ENCODE results near the gene COQ7.

Gene COQ7

GRCh38 chr16:19086322-19087199 is 19.1 kb downstream of the COQ7 start:
- DNase-seq (ENCODE audit: low spot score): peak; percentile 94

GRCh38 chr16:19088341-19088916 is 21.0 kb downstream of the COQ7 start:
- no peak for DNase-seq (ENCODE audit: low spot score)

GRCh38 chr16:19089410-19089955 is 22.1 kb downstream of the COQ7 start:
- DNase-seq (ENCODE audit: low spot score): no peak

- DNase-seq (ENCODE audit: low spot score): no peak
Observed at GRCh38 chr16:19090916-19091315, 23.5 kb downstream of the COQ7 start.

- DNase-seq (ENCODE audit: low spot score): no peak
Observed at GRCh38 chr16:19092653-19093410, 25.4 kb downstream of the COQ7 start.

- no peak for DNase-seq (ENCODE audit: low spot score)
Observed at GRCh38 chr16:19093631-19094541, 26.5 kb downstream of the COQ7 start.

- no peak for DNase-seq (ENCODE audit: low spot score)
Observed at GRCh38 chr16:19094542-19095365, 27.3 kb downstream of the COQ7 start.

GRCh38 chr16:19095654-19096053 is 28.2 kb downstream of the COQ7 start:
- no peak for DNase-seq (ENCODE audit: low spot score)

- no peak for DNase-seq (ENCODE audit: low spot score)
Observed at GRCh38 chr16:19098173-19098572, 30.8 kb downstream of the COQ7 start.

GRCh38 chr16:19102187-19102872 is 34.9 kb downstream of the COQ7 start:
- no peak for DNase-seq (ENCODE audit: low spot score)

- no peak for DNase-seq (ENCODE audit: low spot score)
Observed at GRCh38 chr16:19104607-19105006, 37.2 kb downstream of the COQ7 start.

GRCh38 chr16:19105131-19105530 is 37.7 kb downstream of the COQ7 start:
- DNase-seq (ENCODE audit: low spot score): no peak

GRCh38 chr16:19105891-19106624 is 38.6 kb downstream of the COQ7 start:
- no peak for DNase-seq (ENCODE audit: low spot score)

GRCh38 chr16:19106625-19107020 is 39.2 kb downstream of the COQ7 start:
- DNase-seq (ENCODE audit: low spot score): no peak

- no peak for DNase-seq (ENCODE audit: low spot score)
Observed at GRCh38 chr16:19108409-19109287, 41.2 kb downstream of the COQ7 start.

- no peak for DNase-seq (ENCODE audit: low spot score)
Observed at GRCh38 chr16:19109288-19109664, 41.9 kb downstream of the COQ7 start.

GRCh38 chr16:19110537-19111360 is 43.3 kb downstream of the COQ7 start:
- no peak for DNase-seq (ENCODE audit: low spot score)

GRCh38 chr16:19112099-19112407 is 44.6 kb downstream of the COQ7 start:
- no peak for DNase-seq (ENCODE audit: low spot score)
